ENCODE measurements around the gene CERK. TPM values are rescaled to one million over a fixed set of nuclear protein-coding genes. Genes with fewer than 3 reads are reported as not detected.

CERK gene
- total and polyA plus RNA-seq, 9 of the 15 experiments (the other 6 are each of a cell fraction or from before 2014, with no cell fraction given), result 1.1 to 14.9 (median 8.7) TPM

GRCh38 chr22:46754110-46754799 is 16.2 kb upstream of the CERK start (continued):
- TF ChIP-seq DMBX1 (CRISPR knock-in tag; IDR thresholded peaks at IDR 0.05; ENCODE audit: borderline replicate concordance) (no peak), MECOM (CRISPR knock-in tag; IDR thresholded peaks at IDR 0.05) (no peak), PHTF2 (CRISPR knock-in tag; IDR thresholded peaks at IDR 0.05) (no peak), ZNF76 (CRISPR knock-in tag; IDR thresholded peaks at IDR 0.05; ENCODE audit: borderline replicate concordance) (no peak), ZNF263 (CRISPR knock-in tag; IDR thresholded peaks at IDR 0.05; ENCODE audit: borderline replicate concordance) (no peak), TGIF2 (CRISPR knock-in tag; IDR thresholded peaks at IDR 0.05) (no peak), OTX1 (CRISPR knock-in tag; IDR thresholded peaks at IDR 0.05) (no peak), HDAC6 (IDR thresholded peaks at IDR 0.05; ENCODE audit: low read depth, low read length) (no peak), BACH1 (tag; IDR thresholded peaks at IDR 0.05) (peak; percentile 75), TSC22D4 (tag; IDR thresholded peaks at IDR 0.05) (no peak), JUN (IDR thresholded peaks at IDR 0.05; ENCODE audit: borderline replicate concordance, low read depth, low read length) (peak; percentile 84), JUN (CRISPR knock-in tag; IDR thresholded peaks at IDR 0.05; ENCODE audit: borderline replicate concordance) (0 out of 2 replicates have a peak, but pooled peaks have one; percentile 58), ATF7 (IDR thresholded peaks at IDR 0.05) (peak; percentile 67; the same call in 1 of the 2 replicates), PHB2 (IDR thresholded peaks at IDR 0.05; ENCODE audit: low read depth) (no peak), WHSC1 (IDR thresholded peaks at IDR 0.05; ENCODE audit: low read length) (no peak), ZBTB43 (CRISPR knock-in tag; IDR thresholded peaks at IDR 0.05) (no peak), CREM (IDR thresholded peaks at IDR 0.05; ENCODE audit: low read depth) (peak; percentile 79), POLR2A (conservative IDR thresholded peaks at IDR 0.05) (peak; percentile 64; the same call in 1 of the 2 replicates), GTF3C2 (IDR thresholded peaks at IDR 0.05; ENCODE audit: borderline replicate concordance, extremely low read depth, insufficient read length) (no peak), SUPT5H (IDR thresholded peaks at IDR 0.05) (peak; percentile 46; the same call in 1 of the 2 replicates), PYGO2 (tag; IDR thresholded peaks at IDR 0.05) (no peak), SRSF3 (IDR thresholded peaks at IDR 0.05; ENCODE audit: insufficient read depth, low read length) (no peak), MIER1 (IDR thresholded peaks at IDR 0.05; ENCODE audit: low read depth) (no peak), ZNF785 (CRISPR knock-in tag; IDR thresholded peaks at IDR 0.05) (no peak), FOS (IDR thresholded peaks at IDR 0.05; ENCODE audit: extremely low read depth, insufficient read length) (peak; percentile 20), PPARD (CRISPR knock-in tag; IDR thresholded peaks at IDR 0.05) (no peak), KDM2B (CRISPR knock-in tag; IDR thresholded peaks at IDR 0.05) (no peak), RBM25 (IDR thresholded peaks at IDR 0.05; ENCODE audit: low read depth, low read length, severe bottlenecking) (no peak), ZNF124 (CRISPR knock-in tag; IDR thresholded peaks at IDR 0.05) (no peak)
